HL-60/S4 treated with retinoic acid at 250 ng/mL for 4 days and 3 days (cell line): ENCODE results near the gene NT5DC1.

Experiments used
- in situ Hi-C: fragments of 300-500 bp; cut with MboI; formaldehyde crosslinking; loops from 2 replicates; pipeline ENCODE4 v1.7.0; 2022; ENCODE audit warnings: low sequenced_read_pairs

The NT5DC1 gene

GRCh38 chr6:116292553-116292952, 191.9 kb downstream of the NT5DC1 start:
- in situ Hi-C loops, result loop anchor here (25.0 kb wide), 1 partner anchor 245 kb away; the partner anchor contains the start of gene TRAPPC3L

GRCh38 chr6:116298273-116298672, 197.6 kb downstream of the NT5DC1 start:
- in situ Hi-C loops, result loop anchor here (25.0 kb wide), 1 partner anchor 239 kb away; the partner anchor contains the start of gene TRAPPC3L

- in situ Hi-C loops, result loop anchor here (25.0 kb wide), 1 partner anchor 238 kb away; the partner anchor contains the start of gene TRAPPC3L
Measured at GRCh38 chr6:116298973-116299372, 198.3 kb downstream of the NT5DC1 start.
